Measurements from ENCODE around the gene EHMT1. TPM values are rescaled to one million over a fixed set of nuclear protein-coding genes. Genes with fewer than 3 reads are reported as not detected.

Gene EHMT1
- total and polyA plus RNA-seq, 2 of the 8 experiments (the other 6 are each of a cell fraction or from before 2014, with no cell fraction given): 95.7 to 163 TPM

DNA sequence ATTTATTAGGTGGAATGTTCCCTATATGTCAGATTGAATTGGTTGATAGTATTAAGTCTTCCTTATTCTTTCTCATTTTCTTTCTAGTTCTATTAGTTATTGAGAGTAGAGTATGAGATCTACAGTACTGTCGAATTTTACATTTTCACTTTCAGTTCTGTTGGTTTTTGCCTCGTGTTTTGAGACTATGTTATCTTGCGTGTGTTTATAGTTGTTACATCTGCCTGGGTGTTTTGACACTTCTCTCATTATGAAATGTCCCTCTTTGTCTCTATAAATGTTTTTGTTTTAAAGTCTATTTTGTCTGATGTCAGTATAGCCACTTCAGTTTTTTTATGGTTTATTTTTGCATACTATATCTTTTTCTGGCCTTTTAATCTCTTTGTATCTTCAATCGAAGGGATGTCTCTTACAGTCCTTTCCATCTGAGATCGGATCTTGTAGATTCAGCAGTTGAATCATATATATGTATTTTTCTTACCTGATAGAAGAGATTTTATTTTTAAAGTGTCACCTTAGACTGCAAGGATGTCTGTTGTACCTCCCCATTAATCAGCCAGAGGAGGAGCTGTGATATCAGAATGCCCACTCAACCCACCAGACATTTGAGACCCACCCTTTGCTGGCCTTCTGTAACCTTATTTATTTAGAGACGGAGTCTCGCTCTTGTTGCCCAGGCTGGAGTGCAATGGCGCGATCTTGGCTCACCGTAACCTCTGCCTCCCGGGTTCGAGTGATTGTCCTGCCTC is 20.7 kb downstream of the EHMT1 start:
- H3K4me1 ChIP-seq (replicated peaks in 1 of 4; ENCODE audit: control insufficient read depth in 3 of 4, insufficient read depth in 4 of 4, low read length in 3 of 4): peaks cover 0 to 2% (median 0%) of the 10 kb centered on the region in 4 experiments; a peak in 1 of 7 replicates
- no peak overlapping the region for H4K91ac ChIP-seq (replicated peaks; ENCODE audit: insufficient read length, low read length)
- H2AFZ ChIP-seq (ENCODE audit: low read length): no peak overlapping the region
- 95% methylated on average over 12 of the region's 12 CpGs; no CpG with 5 or more reads in 1 of the 2 experiments for WGBS, 2 experiments (ENCODE audit: extremely low coverage in 1 of 2, insufficient coverage in 1 of 2, insufficient read length in 1 of 2, insufficient replicate concordance in 2 of 2, low coverage in 1 of 2, low lambda C conversion rate in 2 of 2, missing lambda C conversion rate in 1 of 2)
- H3K18ac ChIP-seq (ENCODE audit: extremely low read depth, low read length): no peak overlapping the region
- H3K79me1 ChIP-seq (ENCODE audit: low read depth, low read length): peaks cover 21% of the 10 kb centered on the region
- H2BK5ac ChIP-seq (ENCODE audit: low read depth, low read length): no peak overlapping the region
- POLR2A ChIA-PET (ENCODE audit: partially characterized antibody): interaction anchor here (0.6 to 2.2 kb wide), 5 partner anchors 9 to 27 kb away, joined by 3 to 6 read pairs (median 4); partner anchors contain the start of gene EHMT1
- H3K4ac ChIP-seq (replicated peaks; ENCODE audit: insufficient read length, low read depth, low read length): no peak overlapping the region
- no peak overlapping the region for H2BK12ac ChIP-seq (ENCODE audit: low read depth, low read length)
- H2BK120ac ChIP-seq (replicated peaks; ENCODE audit: low read depth, low read length): no peak overlapping the region
- H3K4me3 ChIP-seq (ENCODE audit: extremely low read depth in 1 of 4, insufficient read depth in 2 of 4, low read depth in 3 of 4, low read length in 4 of 4): no peak overlapping the region
- H3K9me3 ChIP-seq (ENCODE audit: insufficient read depth in 2 of 2, low read depth in 1 of 2, low read length in 1 of 2): no peaks in the 10 kb centered on the region
- H2BK15ac ChIP-seq (ENCODE audit: low read length): no peak overlapping the region
- no peak overlapping the region for H3K56ac ChIP-seq (replicated peaks; ENCODE audit: insufficient read length, low read depth, low read length)
- H3K4me2 ChIP-seq (ENCODE audit: insufficient read depth in 1 of 2, low read depth in 2 of 2, low read length in 2 of 2): no peak overlapping the region
- H3K79me2 ChIP-seq (ENCODE audit: control insufficient read depth in 1 of 2, insufficient read depth in 2 of 2, low read length in 2 of 2): peaks cover 17 to 94% of the 10 kb centered on the region in 2 experiments
- no peak overlapping the region for H4K8ac ChIP-seq (ENCODE audit: extremely low read depth, insufficient read depth, low read length)
- no peak overlapping the region for H3K27ac ChIP-seq (ENCODE audit: low read depth, low read length)
- CTCF ChIA-PET (ENCODE audit: partially characterized antibody): interaction anchor here (0.7 to 1.4 kb wide), 2 partner anchors 30 to 33 kb away, joined by 3 to 5 read pairs; no protein-coding TSS in a partner anchor
- no peaks in the 10 kb centered on the region for H3K27me3 ChIP-seq (replicated peaks in 1 of 4; ENCODE audit: control insufficient read depth in 3 of 4, extremely low read depth in 1 of 4, insufficient read depth in 3 of 4, low read length in 3 of 4)
- H2AK5ac ChIP-seq (ENCODE audit: low read depth, low read length): no peak overlapping the region
- H3K14ac ChIP-seq (ENCODE audit: insufficient read length): no peak overlapping the region
- no peaks in the 10 kb centered on the region for H3K23me2 ChIP-seq (ENCODE audit: low read depth, low read length)
- H2BK20ac ChIP-seq (ENCODE audit: low read length): no peak overlapping the region
- TF ChIP-seq PHF8 (conservative IDR thresholded peaks at IDR 0.05; ENCODE audit: low read depth, low read length): no peak
- TF ChIP-seq GTF2F1 (IDR thresholded peaks at IDR 0.05; ENCODE audit: borderline replicate concordance, low read depth, low read length): no peak
- no peak for TF ChIP-seq POLR2A (IDR thresholded peaks at IDR 0.05; ENCODE audit: control extremely low read depth in 1 of 2, low read depth in 2 of 2, low read length in 2 of 2)
- no peak for TF ChIP-seq TBP (IDR thresholded peaks at IDR 0.05; ENCODE audit: low read depth, low read length)
- H3K36me3 ChIP-seq (ENCODE audit: control insufficient read depth in 2 of 4, insufficient read depth in 4 of 4, low read length in 3 of 4): peaks cover 0 to 10% (median 0%) of the 10 kb centered on the region in 4 experiments; a peak in 2 of 8 replicates
- H3K23ac ChIP-seq (ENCODE audit: insufficient read length): no peak overlapping the region
- no peak for DNase-seq (ENCODE audit: low read depth in 1 of 2, low spot score in 2 of 2)
- FAIRE-seq: no peak
- peaks cover 4 to 23% of the 10 kb centered on the region in 2 experiments for H4K20me1 ChIP-seq (replicated peaks in 1 of 2; ENCODE audit: control insufficient read depth in 1 of 2, insufficient read depth in 2 of 2, low read length in 2 of 2)
- H4K5ac ChIP-seq (ENCODE audit: insufficient read length, low read depth, low read length): no peak overlapping the region
- no peak overlapping the region for H3K9ac ChIP-seq (replicated peaks in 1 of 4; ENCODE audit: extremely low read depth in 1 of 4, low read depth in 3 of 4, low read length in 3 of 4)

Data from H1 (cell line).